DOHH2 (cell line): ENCODE data around the gene ATXN2.

ENCODE experiments used
- EZH2phosphoT487 ChIP-seq: fragments of 200-600 bp; sonication (generic); IDR thresholded peaks from 2 replicates; pipeline ENCODE4 v1.6.1; 2017; ENCODE audit warnings: borderline replicate concordance, mild to moderate bottlenecking, antibody characterized with exemption, low read length, moderate library complexity, mixed read lengths
- TF ChIP-seq, protein P1 (sequence below): fragments of 200-600 bp; sonication (generic); IDR thresholded peaks from one replicate; pipeline ENCODE4 v1.5.1; 2014; ENCODE audit warnings: antibody characterized with exemption, mild to moderate bottlenecking, low read depth, low read length; ENCODE audit not compliant: poor library complexity, severe bottlenecking

- TF ChIP-seq, protein P1, sequence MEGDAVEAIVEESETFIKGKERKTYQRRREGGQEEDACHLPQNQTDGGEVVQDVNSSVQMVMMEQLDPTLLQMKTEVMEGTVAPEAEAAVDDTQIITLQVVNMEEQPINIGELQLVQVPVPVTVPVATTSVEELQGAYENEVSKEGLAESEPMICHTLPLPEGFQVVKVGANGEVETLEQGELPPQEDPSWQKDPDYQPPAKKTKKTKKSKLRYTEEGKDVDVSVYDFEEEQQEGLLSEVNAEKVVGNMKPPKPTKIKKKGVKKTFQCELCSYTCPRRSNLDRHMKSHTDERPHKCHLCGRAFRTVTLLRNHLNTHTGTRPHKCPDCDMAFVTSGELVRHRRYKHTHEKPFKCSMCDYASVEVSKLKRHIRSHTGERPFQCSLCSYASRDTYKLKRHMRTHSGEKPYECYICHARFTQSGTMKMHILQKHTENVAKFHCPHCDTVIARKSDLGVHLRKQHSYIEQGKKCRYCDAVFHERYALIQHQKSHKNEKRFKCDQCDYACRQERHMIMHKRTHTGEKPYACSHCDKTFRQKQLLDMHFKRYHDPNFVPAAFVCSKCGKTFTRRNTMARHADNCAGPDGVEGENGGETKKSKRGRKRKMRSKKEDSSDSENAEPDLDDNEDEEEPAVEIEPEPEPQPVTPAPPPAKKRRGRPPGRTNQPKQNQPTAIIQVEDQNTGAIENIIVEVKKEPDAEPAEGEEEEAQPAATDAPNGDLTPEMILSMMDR: no peak
- TF ChIP-seq EZH2phosphoT487: no peak
Measured at GRCh38 chr12:111494676-111495075, 104.4 kb downstream of the ATXN2 start.
